HUES6 (cell line): Measurements from ENCODE around the gene APBB3.

ENCODE experiments used
- H3K27ac ChIP-seq: 2 replicates; pipeline ENCODE4 v1.7.0; 2013; ENCODE audit warnings: low read depth, mild to moderate bottlenecking, low read length, inconsistent platforms
- H3K27me3 ChIP-seq: 2 replicates; pipeline ENCODE4 v1.6.1; 2013; ENCODE audit warnings: low read length; ENCODE audit not compliant: control insufficient read depth, insufficient read depth
- H3K36me3 ChIP-seq: 2 replicates; pipeline ENCODE4 v1.6.1; 2013; ENCODE audit warnings: low read length; ENCODE audit not compliant: control insufficient read depth, insufficient read depth
- H3K4me1 ChIP-seq: 2 replicates; pipeline ENCODE4 v1.6.1; 2013; ENCODE audit warnings: low read length; ENCODE audit not compliant: control insufficient read depth, insufficient read depth
- H3K4me3 ChIP-seq: 2 replicates; pipeline ENCODE4 v1.5.1; 2013; ENCODE audit warnings: low read depth, low read length
- H3K9ac ChIP-seq: one replicate; pipeline ENCODE4 v1.6.1; 2013; ENCODE audit warnings: mild to moderate bottlenecking, low read length
- H3K9me3 ChIP-seq: 2 replicates; pipeline ENCODE4 v1.6.1; 2013; ENCODE audit warnings: low read depth, low read length; ENCODE audit not compliant: control insufficient read depth, insufficient read depth

APBB3 gene

DNA sequence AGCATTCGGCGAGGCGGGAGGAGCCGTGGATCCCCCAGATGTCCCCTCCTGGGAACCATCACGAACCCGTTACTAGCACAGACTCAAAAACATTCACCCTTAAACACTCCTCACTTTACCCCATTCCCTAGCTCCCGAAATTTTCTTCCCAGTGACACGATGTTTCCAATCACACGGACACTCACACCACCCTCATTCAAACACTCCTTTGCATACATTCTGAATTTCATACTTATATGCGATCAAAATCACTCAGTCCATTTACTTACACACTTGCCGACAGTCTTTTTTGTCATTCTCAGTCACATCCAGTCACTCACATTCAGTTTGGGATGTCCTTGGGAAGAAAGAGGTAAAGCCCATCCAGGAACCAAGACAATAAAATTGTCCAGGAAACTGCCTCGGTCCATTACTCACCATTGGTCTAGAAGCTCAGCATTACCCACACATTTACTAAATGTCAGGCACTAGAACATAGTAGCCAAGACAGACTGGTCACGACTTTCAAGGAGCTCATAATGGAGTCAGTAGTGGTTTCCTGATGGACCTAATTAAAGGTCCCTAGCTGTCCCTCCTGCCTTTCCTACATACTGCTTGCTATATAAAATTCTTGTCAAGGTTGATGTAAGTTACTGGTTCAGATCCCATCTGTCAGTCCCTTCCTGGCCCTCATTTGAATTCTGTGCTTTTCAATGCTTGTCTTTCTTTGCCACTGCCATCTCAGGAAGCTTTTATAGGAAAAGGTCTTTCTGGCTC lies 804 bp upstream of the APBB3 start:
- Histone ChIP-seq H3K4me1 (peaks cover 13% of the 10 kb centered on the region), H3K9me3 (no peaks in the 10 kb centered on the region), H3K27me3 (no peaks in the 10 kb centered on the region), H3K4me3 (peak overlapping the region; percentile 90), H3K36me3 (peaks cover 46% of the 10 kb centered on the region), H3K9ac (peak overlapping the region; percentile 87), H3K27ac (no peak overlapping the region)

DNA sequence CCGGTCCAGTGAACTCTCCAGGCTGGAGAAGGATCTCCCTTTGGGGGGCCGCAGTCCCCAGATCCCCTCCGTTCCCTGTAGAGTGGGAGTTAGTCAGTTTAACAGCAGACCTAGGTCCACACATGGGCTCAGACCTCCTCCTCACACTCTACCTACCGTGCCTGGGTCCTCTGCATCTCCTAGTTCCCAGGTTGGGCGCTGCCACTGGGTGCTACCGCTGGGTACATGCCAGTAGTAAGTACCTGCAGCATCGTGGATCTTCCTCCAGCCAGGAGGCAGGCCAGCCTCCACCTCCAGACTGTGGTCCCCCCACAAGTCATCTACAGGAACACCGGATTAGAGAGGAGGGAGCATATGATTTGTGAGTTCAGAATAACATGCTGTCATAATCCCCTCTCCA lies 802 bp downstream of the APBB3 start:
- Histone ChIP-seq H3K27ac (peak overlapping the region; percentile 80; the same call in 1 of the 2 replicates), H3K9me3 (no peaks in the 10 kb centered on the region), H3K9ac (peak overlapping the region; percentile 87), H3K27me3 (no peaks in the 10 kb centered on the region), H3K4me3 (peak overlapping the region; percentile 90), H3K36me3 (peaks cover 47% of the 10 kb centered on the region), H3K4me1 (peaks cover 13% of the 10 kb centered on the region)

DNA sequence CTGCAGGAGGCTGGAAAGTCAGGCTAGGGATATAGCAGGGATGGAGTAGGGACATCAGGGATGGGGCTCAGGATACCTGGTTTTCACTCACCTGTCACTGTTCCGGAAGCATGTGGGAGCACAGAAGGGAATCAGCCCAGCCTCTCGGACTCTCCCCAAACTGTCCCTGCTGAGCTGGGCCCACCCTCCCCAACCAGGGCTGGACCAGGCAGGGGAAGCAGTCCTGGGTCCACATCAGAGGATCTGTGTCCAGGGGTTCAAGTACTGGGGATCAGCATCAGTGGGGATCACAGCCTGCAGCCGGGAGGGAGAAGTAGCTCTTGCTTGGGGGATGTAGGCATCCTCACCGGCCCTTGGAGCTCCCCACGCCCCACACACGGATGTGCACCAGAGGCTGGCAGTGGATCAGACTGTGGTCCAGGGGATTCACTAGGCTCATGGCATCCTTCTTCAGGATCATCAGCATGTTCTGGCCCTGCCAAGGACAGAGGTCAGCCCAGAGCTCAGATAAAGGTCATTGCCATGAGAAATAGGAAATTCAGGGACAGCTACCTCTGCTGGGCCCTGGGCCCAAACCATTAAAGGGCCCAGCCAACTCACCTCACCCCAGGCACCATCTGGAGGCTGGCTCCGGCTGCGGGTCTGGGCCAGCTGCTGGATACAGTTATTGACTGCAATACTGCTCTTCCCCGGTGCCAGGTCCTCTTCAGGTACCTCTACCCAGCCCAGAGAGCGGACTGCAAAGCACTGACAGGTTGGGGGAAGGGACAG lies 2.5 kb downstream of the APBB3 start:
- Histone ChIP-seq H3K9me3 (no peaks in the 10 kb centered on the region), H3K4me1 (peaks cover 21% of the 10 kb centered on the region), H3K9ac (no peak overlapping the region), H3K27ac (no peak overlapping the region), H3K36me3 (peaks cover 30% of the 10 kb centered on the region), H3K4me3 (no peak overlapping the region), H3K27me3 (no peaks in the 10 kb centered on the region)

DNA sequence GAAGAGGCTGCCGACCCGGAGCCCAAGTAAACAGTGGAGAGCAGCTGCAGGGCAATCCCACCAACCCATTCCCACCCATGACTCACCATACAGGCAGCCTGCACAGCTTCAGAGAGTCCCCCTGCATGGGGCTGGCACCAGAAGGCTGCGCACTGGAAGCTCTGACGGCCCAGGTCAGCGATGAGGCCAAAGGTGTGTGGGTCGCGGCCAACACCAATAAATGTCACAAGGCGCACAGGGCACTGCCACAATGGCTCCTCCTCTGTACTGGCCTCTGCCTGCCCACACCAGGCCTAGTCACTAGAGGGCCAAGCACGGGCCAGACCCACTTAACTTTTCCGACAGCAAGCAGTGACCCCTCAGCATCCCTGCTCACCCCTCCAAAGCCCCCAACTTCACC lies 4.2 kb downstream of the APBB3 start:
- Histone ChIP-seq H3K9ac (no peak overlapping the region), H3K27me3 (no peaks in the 10 kb centered on the region), H3K36me3 (peaks cover 19% of the 10 kb centered on the region)

DNA sequence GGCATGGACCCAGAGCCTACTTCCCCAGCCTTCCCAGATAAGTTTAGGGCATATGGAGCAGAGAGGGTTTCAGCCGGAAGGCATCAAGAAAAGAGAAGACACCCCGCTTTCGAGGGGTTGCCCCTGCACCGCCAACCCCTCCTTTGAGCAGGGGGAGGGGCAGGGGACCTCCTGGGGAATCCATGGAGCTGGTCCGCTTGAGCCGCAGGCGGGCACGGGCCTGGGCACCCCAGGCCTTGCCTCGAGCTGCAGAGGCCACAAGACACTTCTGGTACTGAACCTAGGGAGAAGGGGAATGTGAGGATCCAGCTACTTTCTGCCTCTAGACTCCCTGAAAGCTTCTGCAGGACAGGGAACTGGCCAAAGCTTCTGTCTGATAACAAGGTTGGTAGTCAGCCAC lies 5.9 kb downstream of the APBB3 start:
- H3K36me3 ChIP-seq, result peaks cover 31% of the 10 kb centered on the region
- no peak overlapping the region for H3K9ac ChIP-seq
- H3K4me1 ChIP-seq, result peaks cover 18% of the 10 kb centered on the region
- H3K27me3 ChIP-seq, result no peaks in the 10 kb centered on the region
- no peaks in the 10 kb centered on the region for H3K9me3 ChIP-seq
- no peak overlapping the region for H3K27ac ChIP-seq
- no peak overlapping the region for H3K4me3 ChIP-seq

More for the DNA sequence above, 4.2 kb downstream of the APBB3 start:
- Histone ChIP-seq H3K27ac (no peak overlapping the region), H3K4me3 (no peak overlapping the region), H3K4me1 (peaks cover 23% of the 10 kb centered on the region), H3K9me3 (no peaks in the 10 kb centered on the region)

DNA sequence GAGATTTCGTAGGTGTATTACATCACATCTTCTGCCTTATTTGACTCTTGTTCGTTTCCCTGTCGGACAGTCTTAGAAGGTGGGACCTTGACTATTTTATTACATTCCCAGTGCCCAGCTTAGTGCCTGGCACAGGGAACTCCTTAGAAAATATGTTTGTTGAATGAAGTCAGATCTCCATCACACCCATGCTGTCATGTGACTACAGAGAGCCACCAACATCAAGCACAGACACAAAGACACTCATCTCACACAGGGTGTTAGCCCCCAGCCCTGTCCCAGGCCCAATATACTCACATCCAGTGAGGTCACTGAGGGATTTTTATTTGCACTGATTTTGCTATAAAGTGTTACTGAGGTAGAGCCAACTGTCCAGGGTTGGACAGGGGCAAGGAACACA lies 6.4 kb downstream of the APBB3 start:
- no peaks in the 10 kb centered on the region for H3K9me3 ChIP-seq
- peaks cover 36% of the 10 kb centered on the region for H3K36me3 ChIP-seq
- peak overlapping the region; percentile 87; the same call in 1 of the 2 replicates for H3K27ac ChIP-seq
- H3K4me3 ChIP-seq, result peak overlapping the region; percentile 85
- H3K4me1 ChIP-seq, result peaks cover 14% of the 10 kb centered on the region; the same call in 1 of the 2 replicates
- H3K9ac ChIP-seq, result peak overlapping the region; percentile 96
- no peaks in the 10 kb centered on the region for H3K27me3 ChIP-seq

DNA sequence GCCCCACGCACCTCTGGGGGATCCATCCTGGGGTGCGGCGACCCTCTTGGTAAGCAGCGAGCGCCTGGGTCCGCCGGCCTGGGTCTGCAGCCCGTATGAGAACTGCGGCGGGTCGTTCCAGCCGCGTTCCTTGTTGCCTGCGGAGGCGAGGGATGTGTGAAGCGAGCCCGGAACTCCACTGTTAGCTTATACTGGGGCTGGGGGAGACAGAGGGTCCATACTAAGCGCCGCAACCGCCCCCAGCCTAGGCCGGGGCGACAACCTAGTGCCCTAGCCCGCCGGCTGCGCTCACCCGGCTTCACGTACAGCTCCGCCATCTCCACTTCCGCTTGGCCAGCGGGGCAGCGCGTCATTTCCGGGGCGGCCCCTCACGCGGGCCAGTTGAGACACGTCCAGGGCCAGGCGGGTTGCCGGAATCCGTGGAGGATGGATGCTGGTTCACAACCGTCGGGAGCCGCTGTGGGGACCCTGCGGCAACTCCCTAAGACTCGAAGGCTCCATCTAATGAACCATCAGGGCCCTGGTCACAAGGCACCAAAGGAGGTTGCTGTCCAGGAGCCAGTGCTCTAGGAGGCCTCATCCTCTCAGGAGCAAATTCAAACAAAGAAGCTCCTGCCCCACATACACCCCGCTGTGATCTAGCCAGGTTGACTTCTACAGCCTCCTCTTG lies 7.1 kb downstream of the APBB3 start, which contains the start of gene SRA1:
Gene SRA1, minus strand, starts transcription at position 338 of the 670 bp plus-strand sequence. Its CDS starts 21 bp downstream, at position 317.
- no peaks in the 10 kb centered on the region for H3K9me3 ChIP-seq
- H3K4me1 ChIP-seq, result peaks cover 14% of the 10 kb centered on the region; the same call in 1 of the 2 replicates
- peak within 1 kb of the TSS; percentile 87 for H3K27ac ChIP-seq
- peaks cover 41% of the 10 kb centered on the region for H3K36me3 ChIP-seq
- H3K27me3 ChIP-seq, result no peaks in the 10 kb centered on the region
- peak within 1 kb of the TSS; percentile 85 for H3K4me3 ChIP-seq
- peak within 1 kb of the TSS; percentile 96 for H3K9ac ChIP-seq

DNA sequence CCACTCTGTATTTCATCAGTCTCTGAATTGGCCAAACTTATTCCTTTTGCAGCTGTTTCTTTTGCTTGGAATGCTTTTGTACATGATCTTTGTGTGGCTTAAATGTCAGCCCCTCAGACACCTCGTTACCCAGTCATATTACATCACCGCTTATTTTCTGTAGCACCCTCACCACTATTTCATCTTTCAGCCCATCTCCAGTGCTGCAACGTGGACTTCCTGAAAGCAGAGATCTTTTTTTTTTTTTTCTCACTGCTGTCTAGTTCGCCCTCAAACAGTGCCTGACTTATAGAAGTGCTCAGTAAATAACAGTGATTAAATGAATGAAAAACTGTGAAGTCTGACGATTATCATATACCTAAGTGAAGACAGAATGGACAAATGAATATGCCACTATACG lies 8.0 kb downstream of the APBB3 start:
- Histone ChIP-seq H3K4me1 (peaks cover 14% of the 10 kb centered on the region; the same call in 1 of the 2 replicates), H3K4me3 (peak overlapping the region; percentile 85), H3K27me3 (no peaks in the 10 kb centered on the region), H3K9me3 (no peaks in the 10 kb centered on the region), H3K9ac (peak overlapping the region; percentile 96), H3K36me3 (peaks cover 42% of the 10 kb centered on the region), H3K27ac (no peak overlapping the region)

DNA sequence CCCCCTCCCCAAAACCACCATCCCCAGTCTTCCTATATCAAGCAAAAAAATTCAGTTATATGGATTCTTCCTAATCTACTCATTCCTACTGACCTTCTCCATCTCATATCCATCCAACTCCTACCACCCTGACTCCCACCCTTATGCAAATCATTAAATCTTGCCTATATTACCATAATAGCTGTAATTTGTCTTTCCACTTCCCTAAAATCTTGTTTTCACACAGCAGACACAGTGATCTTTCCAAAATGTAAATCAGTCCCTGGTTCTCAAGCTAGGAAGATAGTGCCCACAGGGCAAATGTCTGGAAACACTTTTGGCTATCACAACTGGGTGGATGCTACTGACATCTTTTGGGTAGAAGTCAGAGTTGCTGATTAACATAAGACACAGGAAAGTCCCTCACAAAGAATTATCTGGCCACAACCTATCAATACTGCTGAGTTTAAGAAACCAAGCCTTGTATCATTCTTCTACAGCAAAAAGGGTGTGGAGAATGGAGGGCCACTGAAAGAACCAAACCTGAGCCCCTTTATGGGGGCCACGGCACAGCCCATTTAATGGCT lies 8.6 kb downstream of the APBB3 start:
- Histone ChIP-seq H3K9me3 (no peaks in the 10 kb centered on the region), H3K27me3 (no peaks in the 10 kb centered on the region), H3K4me1 (peaks cover 14% of the 10 kb centered on the region; the same call in 1 of the 2 replicates), H3K36me3 (peaks cover 43% of the 10 kb centered on the region), H3K4me3 (peak overlapping the region; percentile 85), H3K27ac (no peak overlapping the region), H3K9ac (peak overlapping the region; percentile 21)

DNA sequence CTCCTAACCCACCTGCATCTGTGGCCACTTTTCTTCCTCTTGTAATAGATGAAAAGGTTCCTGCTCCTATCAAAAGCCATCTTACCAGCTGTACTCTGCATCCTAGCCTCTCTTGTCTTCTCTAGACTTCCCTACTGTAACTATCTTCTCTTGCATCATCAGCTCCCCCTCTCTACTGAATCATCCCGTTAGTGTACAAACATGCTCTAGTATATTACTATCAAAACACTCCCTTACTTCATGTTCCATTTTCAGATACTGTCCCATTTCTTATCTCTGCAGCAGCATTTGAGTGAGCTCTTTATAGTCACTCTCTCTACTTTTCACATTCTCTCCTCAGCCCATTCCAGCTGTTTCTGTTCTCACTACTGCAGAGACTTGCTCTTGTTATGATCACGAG lies 9.9 kb downstream of the APBB3 start:
- H3K9me3 ChIP-seq, result no peaks in the 10 kb centered on the region
- peaks cover 49% of the 10 kb centered on the region for H3K36me3 ChIP-seq
- H3K4me3 ChIP-seq, result no peak overlapping the region
- H3K9ac ChIP-seq, result no peak overlapping the region
- peaks cover 14% of the 10 kb centered on the region; the same call in 1 of the 2 replicates for H3K4me1 ChIP-seq
- no peaks in the 10 kb centered on the region for H3K27me3 ChIP-seq
- no peak overlapping the region for H3K27ac ChIP-seq
